HuH-7 (cell line): ENCODE results near the gene NHLH2.
A peak's percentile ranks its signal among the peaks of the same experiment; 100 is the strongest.

Source experiments
- DNase-seq: peaks from one replicate; pipeline ENCODE4 v3.0.0; 2011; ENCODE audit warnings: low spot score

NHLH2 gene

DNA sequence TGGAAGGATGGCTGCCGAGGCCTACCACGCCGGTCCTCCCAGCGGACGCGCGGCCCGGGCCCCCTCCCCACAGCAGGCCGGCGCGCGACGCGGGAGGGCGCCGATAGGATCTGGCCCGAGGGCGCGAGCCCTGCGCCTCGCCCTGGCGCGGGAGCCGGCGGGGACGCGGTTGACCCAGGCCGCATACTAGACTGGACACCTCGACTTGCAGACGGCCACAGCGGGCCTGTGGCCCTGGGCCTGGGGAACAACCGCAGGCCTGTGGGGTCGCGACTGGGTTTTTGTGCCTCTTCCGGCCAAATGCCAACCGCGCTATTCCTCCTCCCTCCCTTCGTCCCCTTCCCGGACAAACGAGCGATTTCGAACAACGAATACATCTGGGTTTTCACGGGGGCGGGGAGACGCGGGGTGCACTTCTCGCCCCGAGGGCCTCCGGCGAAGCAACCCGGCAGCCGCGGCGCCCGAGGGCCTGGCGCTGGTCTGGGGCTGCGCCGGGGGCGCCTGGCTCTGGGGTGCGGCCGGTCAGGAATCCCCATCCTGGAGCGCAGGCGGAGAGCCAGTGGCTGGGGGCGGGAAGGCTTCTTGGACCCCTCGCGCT is 2.4 kb downstream of the NHLH2 start:
- no peak for DNase-seq

DNA sequence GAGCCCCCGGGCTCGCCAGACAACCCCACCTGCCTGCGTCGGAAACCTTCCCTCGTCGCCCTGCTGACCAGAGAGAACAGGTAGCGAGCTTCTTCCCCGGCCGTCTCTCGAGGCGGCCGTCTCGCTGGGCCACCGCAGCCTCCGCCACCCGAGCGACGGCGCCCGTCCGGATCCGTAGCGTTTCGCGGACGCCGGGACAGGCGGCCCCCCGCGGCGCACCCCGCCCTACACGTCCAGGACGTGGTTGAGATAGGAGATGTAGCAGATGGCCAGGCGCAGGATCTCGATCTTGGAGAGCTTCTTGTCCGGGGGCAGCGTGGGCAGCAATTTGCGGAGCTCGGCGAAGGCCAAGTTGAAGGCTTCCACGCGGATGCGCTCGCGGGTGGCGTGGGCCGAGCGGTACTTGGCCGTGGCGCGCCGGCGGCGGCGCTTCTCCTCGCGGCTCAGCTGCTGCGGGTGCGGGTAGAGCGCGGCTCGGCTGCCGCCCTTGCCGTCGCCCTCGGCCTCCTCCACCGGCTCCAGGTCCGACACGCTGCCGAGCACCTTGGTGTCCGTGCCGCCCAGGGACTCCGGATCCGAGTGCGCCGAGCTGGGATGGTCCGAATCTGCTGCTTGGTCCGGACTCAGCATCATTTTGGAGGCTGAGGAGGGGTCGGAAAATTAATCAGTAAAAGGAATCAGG is 3.0 kb downstream of the NHLH2 start:
- no peak for DNase-seq

DNA sequence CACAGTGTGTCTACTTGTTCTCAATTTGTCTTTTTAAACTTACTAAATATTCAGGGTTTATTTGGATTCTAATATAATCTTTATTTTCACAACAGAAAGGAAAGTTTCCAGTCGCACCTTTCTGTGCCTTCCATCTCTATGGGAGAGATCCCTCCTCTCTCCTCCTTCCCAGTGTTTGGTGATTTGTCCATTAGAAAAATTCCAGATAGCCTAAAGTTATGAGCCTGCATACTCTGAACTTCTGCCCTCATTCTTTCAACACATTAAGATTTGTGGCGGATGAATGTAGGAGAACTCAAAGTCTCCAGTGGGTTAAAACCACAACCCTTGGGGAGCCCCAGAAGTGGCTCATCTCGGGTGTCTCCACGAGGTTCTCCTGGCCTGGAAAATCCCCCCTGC is 3.6 kb downstream of the NHLH2 start:
- no peak for DNase-seq

DNA sequence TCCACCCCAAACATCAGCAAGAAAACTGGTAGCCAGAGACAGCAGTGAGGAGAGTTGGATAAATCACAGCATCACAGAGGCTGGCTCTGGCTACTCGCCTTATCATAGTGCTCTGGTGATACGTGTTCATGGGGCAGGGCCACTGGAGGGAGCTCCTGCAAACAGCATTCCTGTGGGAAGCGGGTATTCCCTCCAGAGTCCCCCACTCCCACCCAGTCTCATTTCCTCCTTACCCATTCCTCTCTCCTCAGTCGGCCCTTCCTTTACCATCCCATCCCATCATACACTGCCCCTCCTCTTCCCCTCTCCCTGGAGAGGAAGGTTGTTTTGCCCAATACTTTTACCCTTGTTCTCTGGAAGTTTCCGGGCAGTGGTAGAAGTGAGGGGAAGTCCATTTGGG is 7.1 kb downstream of the NHLH2 start:
- no peak for DNase-seq

DNA sequence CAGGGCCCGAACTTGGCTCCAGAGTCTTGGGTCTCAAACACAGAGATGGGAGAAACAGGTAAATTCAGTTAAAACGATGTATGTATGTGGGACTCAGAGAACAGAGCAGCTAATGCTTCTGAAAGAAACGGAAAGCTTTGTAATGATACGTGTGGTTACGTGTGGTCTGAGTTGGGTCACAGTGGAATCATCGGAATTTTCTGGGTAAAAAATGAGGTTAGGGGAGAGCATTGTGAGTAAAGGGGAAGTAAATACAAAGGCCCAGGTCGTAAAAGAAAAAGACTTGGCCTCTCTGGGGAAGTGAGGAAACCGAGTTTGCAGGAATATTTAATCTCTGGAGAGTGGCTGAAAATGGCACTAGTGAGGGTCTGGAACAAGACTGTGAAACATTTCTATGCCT is 8.3 kb downstream of the NHLH2 start:
- DNase-seq, result no peak

DNA sequence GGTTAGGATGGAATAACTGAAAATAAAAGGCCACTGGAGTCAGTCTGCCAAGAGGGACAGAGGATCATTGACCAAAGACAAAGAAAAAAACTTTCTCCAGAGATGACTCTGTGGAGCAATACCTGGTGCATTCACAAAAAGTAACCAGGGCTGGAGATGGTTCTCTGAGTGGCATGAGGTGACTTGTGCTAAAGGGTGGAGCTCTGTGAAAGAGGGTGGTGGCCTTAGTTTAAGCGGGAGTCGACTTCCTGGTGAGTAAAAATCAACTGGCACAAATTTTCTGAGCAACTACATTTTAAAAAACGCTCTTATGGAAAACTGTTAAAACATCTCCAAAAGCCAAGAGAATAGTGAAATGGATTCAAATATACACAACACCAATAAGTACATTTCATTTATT is 10.0 kb downstream of the NHLH2 start:
- DNase-seq, result no peak

DNA sequence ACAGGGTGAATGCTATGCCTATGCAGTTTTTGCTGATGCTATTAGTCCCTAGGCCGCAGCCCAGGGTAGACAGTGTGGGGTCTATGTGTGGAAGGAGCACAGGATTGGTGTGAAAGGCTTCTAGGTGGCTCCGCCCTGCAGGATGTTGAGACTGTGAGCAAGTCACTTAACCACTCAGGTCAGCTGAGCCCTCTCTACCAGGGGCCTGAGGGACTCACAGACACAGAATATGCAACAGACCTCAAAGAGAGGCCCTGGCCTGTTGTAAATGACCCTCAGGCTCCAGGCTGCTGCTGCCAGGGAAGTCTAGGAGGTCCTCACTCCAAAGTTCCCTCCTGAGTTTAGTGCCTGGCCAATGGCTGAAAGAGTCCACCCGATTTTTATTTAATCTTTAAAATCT is 11.0 kb downstream of the NHLH2 start:
- no peak for DNase-seq

DNA sequence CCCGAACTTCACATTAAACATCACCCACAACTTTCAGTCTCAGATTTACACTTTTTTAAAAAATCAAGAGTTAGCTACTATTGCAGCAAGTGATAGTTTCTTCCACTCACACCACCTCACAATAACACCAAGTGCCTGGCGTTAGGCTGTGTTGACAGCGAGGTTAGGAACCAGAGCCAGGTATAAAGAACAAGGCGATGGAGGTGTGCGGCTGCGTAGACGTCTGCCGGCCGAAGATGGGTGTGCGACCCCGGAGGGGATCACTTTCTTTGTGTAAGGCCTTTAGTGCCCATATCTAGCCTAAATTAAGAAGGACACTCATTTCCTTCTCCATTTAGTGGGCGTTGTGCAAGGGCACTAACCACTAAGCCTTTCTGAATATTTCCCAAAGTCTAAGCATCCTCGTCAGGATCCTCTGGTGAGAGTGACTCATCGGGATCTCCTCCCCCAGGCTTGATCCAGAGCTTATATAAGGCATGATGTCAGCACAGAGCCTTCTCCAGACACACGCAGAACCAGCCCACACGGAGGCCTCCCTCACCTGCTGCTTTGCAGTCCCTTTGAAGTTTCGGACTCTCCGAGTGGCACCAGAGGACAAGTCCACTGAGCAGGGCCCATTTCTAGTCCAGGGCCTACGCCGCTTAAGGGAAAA is 11.8 kb downstream of the NHLH2 start:
- no peak for DNase-seq

DNA sequence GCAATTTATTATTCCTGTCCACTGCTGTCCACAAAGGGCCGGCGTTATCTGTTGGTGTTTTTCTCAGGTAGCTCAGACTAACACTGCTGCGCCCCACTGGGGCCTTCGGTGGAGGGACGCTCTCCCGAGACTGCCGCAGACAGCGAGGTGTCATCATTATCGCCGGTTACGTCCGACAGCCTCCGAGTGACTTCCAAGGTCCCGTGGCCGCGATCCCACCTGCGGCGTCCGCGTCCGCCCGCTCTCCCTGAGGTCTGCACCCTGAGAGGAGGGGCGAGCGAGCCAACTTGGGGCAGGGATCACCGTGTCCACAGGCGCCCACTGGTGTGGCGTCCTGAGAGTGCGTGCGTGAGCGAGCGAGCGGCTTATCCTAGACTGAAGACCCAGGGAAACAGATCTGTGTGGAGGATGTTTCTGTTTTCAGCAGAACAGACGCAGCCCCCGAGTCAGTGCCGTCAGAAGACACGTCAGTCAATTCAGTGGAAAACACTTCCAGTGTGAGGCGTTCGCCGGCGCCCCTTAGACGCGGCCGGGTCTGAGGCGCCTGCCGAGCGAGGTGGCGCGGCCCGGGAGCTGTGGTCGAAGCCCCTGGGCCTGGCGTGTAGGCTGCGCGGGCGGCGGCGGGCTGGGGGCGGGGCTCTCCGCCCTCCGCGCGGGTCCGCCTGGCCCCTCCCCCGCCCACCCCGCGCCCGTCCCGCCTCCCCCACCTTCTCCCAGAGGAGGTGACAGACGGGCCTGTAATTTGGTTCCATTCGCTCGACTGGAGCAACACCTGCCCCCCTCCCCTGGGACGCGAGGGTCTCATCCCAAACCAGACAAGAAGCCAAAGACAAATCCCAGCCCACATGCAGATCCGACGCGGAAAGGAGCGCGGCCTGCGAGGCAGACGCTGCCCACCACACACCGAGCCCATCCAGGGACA is 12.6 kb downstream of the NHLH2 start:
- DNase-seq, result no peak

DNA sequence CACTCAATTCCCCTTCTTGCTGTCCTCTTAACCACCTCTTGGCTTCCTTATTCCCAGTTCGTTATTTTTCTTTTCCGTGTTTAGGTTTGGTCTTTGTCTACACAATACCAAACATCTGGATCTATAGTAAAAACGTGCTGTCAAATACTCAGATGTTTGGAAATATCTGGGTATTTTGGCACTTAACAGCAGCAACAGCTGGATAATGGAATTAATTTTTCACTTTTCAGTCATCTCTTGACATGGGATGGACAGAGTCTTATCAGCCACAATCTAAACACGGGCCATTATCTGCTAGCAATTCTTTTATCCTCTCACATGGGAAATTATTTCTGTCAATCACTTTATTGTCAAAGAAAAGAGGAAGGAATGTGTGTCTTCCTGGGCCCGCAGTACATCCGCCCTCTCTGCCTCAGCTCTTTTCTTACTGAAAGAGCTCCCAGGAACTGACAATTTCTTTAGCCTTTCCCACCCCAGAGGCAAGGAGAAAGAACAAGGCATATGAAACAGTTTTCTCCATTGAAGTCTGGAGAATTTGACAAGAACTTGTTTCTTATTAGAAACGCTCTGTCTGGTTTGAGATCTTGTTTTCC is 13.4 kb downstream of the NHLH2 start:
- DNase-seq, result no peak

DNA sequence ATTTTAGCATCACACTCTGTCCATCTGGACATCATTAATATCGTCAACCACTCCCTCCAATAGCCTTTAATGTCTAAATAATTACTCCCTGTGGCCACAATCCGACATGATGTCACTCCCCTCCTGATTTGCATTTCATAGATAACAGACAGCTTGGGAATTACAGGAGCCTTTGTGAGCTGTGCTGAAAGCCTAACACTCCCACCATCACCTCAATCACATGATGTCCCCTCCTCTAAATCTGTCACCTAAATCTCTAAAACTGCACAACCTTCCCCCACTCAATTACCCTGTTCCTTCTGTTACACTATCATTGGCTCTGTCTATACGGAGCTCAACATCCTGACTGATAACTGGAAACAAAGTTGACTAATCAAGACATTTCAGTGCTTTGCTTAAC is 14.3 kb downstream of the NHLH2 start:
- no peak for DNase-seq

DNA sequence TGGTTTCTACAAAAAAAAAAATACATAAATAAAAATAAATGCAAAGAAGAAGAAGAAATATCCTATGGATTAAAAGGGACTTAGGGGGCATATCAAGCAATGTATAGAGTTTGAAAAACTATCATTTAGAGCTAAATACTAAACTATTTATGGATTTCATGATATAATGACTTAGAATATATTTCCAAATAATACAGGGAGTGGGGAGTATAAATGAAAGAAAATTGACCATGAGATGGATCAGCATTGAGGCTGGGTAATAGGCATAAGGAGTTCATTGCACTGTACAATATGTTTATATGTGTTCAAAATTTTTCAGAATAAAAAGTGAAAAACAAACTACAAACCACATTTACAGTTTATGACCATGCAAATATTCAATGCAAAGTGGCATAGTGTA is 18.8 kb downstream of the NHLH2 start:
- DNase-seq, result no peak

DNA sequence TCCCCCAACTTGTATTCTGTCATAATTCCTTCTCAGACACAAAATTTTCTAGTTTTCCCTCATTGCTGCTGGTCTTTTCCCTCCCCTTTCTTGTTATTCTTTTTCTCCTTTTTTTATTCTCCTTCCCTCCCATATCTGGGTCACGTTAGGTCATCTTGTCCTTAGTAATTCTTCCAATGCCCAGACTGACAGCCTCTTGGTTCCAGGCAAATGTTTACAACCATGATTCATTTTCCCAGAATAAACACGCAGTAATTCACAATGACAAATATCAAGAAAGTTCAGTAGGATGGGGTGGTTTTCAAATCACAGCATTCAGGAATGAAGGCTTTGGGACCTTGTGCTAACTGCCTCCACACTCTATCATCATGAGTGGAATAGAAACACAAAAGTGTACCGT is 25.2 kb downstream of the NHLH2 start:
- DNase-seq, result no peak

DNA sequence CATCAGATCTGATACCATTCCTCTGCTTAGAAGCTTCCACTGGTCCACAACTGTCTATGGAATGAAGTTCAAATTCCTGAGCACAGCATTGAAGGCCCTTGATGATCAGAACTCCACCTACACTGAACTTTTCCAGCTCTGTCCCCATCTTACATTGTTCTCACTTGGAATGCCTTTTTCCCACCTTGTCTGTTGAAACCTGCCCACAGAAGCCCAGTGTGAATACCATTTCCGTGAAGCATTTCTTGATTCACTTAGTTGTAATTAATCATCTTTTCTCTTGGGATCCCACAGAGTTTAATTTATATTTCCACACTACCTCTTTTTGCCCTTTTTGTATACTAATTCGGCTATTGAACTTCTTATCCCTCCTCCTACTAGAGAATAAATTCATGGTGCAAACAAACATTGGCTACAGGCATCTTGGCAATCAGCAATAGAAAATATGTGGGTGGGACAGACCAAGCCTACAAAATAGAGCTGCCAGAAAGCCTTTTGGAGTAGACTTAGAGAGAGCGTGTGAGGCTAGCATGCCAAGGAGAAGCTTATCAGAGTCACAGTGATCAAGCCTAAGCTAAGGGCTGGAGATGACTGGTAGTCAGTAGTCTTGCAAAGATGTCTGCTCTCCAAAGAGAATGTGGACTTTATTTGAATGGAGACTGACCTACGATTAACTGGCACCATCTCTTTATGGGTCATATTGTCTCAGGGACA is 26.1 kb downstream of the NHLH2 start:
- DNase-seq, result no peak

DNA sequence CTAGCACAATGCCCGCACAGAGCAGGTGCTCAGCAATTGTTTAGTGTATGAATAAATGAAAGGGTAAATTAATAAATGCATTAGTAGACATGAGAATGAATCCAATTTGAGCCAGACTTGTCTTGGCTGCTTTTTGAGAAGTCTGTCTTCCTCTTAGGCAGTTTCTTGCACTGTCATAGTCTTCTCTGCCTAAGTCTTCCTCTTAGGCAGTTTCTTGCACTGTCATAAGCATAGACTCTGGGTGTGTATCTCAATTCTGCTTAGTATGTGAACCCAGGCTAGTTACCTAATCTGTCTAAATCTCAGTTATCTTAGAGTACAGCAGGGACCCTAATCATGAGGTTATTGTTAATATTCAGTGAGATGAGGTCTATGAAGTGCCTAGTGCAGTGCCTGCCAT is 27.2 kb downstream of the NHLH2 start:
- no peak for DNase-seq

DNA sequence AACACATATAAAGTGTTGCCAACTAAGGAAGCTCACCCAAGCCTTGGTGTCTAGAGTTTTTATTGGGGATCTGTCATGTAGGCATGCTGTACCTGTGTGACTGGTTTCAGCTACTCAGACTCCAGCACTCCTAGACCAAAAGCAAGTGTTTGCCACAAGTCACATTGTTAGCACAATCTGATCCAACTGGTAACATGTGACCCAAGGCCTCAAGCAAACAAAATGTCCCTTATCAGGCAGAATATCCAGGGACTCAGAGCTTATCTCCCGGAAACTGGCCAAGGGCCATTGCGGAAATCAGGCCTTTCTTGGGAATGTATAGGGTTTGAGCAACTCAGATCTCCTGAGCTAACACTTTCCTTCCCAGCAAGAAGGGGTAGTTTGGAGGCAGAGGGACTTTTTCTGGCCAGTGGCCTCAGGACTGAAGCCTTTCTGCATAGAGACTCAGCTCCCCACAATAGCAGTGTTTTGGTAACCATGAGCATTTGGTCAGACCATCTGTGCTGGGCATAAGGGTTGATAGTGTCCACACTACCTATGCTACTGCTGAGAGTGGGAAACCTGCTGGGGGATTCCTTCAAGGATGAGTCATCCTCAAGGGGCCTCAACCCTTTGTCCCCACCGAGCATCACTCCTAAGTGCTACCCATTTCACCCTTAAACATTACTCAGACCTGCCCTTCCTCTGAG is 29.6 kb downstream of the NHLH2 start:
- no peak for DNase-seq

DNA sequence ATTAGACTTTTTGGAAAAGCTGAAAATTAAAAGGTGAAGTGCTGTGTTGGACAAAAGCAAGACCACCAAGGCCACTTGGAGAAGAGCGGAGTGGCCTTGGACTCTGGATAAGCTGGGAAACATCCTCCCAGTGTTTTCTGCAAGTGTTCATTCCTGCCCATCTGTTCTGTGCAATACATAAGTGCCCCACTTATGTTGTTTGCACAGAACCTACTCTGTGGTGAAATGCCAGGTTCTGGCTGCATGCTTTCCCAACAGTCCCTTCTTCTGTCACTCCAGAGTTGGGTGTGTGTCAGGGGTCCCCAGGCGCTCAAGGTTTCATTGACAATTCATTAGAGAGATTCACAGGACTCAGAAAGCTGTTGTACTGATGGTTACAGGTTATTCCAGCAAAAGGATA is 30.3 kb downstream of the NHLH2 start:
- no peak for DNase-seq

DNA sequence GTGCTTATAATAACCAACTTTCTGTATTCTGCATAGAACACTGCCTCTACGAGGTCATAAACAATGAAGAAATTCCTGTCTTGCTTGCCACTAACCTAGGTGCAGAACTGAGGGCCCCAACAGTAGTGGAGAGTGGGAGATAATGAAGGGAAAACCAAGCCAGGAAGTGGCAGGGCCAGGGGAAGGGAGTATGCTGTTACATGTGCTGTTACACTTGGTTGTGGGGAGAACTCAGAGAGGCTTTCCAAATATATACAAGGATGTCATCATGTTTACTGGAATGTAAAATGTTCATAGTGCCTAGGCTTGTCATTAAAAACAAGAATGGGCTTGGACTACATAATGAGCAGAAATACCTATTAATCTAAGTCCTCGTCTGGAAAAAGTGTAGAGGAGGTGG is 31.1 kb downstream of the NHLH2 start:
- no peak for DNase-seq

DNA sequence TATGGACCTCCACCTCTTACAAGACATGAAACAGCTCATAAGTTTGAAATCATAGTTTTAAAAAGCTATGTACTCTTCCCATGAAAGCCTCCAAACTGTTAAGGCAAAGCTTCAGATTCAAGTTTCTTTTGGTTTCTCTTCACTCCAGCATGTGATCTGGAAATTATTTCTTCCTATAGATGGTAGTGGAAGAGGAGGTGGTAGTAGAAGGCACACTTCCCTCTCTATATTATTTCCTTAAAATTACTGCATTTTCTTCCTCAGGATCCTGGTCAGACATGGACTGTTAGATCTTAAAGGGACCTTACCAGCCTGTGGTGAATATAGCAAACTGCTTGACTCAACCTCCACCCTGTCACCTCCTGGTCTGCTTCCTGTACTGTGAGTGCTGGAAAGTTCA is 31.9 kb downstream of the NHLH2 start:
- DNase-seq, result no peak

DNA sequence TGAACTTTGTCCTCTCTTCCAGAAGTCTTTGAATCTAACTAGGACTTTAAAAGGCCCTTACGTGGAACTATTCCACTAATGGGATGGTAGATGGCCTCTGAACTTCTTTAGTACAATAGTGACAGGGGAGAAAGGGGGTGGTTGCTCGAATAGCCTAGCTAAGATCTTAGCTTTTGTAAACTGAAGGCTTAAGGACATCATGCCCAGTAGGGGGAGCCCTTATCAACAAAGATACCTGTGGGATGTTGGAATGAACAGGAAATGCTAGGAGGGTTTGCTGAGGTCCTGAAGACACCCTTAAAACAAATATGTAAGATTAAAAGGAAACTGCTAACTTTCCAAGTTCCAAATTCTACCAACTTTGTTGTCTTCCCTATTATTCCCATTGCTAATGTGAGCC is 33.2 kb downstream of the NHLH2 start:
- peak; percentile 40 for DNase-seq

DNA sequence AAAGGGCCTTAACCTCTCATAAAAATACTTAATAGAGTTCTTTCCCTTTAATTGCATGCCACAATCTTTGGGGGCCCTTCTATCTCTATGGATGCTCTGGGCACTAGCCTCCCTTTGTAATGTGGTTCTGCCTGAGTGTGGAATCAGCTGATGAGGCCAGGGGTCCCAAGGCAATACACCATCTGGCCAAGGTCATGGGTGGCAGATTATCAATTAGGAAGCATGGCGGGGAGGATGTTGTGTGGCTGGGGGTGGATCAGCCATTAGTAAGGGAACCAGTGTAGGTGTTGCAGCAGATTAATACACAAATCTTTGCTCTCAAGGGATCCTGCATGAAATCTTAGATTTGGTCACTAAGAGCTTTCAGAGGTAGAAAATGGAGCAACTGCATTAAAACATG is 35.3 kb downstream of the NHLH2 start:
- no peak for DNase-seq
